ENCODE data around the gene WBP2. TPM values are rescaled to one million over a fixed set of nuclear protein-coding genes. Genes with fewer than 3 reads are reported as not detected.

The WBP2 gene
- total and polyA plus RNA-seq, 2 of the 8 experiments (the other 6 are each of a cell fraction or from before 2014, with no cell fraction given), result 48.2 to 71.2 TPM

GRCh38 chr17:75842411-75842810, 12.7 kb downstream of the WBP2 start (continued):
- no peak for TF ChIP-seq MAX (IDR thresholded peaks at IDR 0.05)
- no peak for TF ChIP-seq CBX8 (IDR thresholded peaks at IDR 0.05; ENCODE audit: borderline replicate concordance, low read depth, low read length)
- no peak for TF ChIP-seq SP2 (IDR thresholded peaks at IDR 0.05; ENCODE audit: low read length)
- no peak for TF ChIP-seq TAF1 (IDR thresholded peaks at IDR 0.05; ENCODE audit: low read depth, low read length)
